NCI-H2107 (cell line): ENCODE results near the gene SYCN.

Experiments
- DNase-seq: peaks from one replicate; lab custom pipeline; 2025; lab: John Stamatoyannopoulos, UW

The SYCN gene

DNA sequence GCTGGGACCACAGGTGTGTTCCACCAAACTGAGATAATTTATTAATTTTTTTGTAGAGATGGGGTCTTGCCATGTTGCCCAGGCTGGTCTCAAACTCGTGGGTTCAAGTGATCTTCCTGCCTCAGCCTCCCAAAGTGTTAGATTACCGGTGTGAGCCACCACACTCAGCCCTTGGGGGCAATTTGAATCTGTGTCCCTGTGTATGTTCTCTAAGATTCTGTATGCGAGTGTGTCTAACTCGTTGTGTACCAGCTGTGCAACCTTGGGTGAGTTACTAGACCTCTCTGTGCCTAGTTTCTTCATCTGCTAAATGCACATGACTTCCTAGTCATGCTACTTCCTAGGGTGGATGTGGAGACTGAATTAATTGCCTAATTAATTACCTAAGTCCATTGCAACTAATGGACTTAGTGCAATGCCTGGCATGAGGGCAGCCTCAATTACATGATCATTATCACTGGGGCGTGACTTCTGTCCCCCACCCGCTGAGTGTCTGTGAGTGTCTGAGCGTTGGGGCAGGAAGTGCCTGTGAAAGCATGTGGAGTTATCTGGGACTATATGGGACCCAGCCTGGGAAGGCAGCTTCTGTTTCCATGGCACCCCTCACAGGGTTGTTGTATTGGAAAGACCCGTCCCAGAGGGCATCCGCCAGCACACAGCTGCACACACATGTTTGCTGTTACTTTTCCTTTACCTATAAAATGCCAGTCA, 9.1 kb downstream of the SYCN start:
- DNase-seq = no peak

- no peak for DNase-seq
Observed at GRCh38 chr19:39193803-39194202, 10.3 kb downstream of the SYCN start.

GRCh38 chr19:39192846-39193245, 11.2 kb downstream of the SYCN start:
- DNase-seq = no peak

- DNase-seq = no peak
Observed at GRCh38 chr19:39190768-39191167, 13.3 kb downstream of the SYCN start.

DNA sequence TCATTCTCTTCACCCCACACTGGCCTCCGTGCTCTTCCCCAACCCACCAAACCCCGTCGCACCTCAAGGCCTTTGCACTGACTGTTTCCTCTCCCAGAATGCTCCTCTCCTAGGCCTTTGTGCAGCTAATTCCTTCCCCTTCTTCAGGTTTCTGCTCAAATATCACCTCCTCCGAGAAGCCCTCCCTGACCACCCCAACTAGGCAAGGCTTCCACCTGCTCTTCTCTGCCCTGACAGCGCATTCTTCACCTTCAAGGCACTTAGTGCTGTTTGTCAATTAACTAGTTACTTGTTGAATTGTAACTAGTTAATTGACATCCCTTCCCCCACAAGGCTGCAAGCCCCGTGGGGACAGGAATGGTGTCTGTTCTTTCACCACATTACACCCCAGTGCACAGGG, 15.1 kb downstream of the SYCN start:
- no peak for DNase-seq

DNA sequence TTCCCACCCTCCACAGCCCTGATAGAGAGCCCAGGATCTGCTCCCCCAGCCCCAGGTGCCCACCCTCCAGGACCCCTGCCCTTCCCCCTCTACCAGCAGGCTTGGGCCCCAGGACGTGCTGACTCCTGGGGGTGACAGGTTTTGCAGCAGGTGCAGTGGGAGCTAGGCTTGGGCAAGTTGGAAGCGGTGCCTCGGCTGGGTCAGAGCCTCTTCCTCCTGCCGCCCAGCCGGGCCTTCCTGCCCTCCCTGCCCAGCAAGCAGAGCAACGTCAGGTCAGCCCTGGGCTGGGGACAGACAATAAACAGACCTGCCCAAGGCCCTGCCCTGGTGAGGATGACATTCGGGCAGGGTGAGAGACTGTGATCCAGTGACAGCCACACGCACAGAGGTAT, 16.5 kb downstream of the SYCN start:
- DNase-seq = no peak

- no peak for DNase-seq
Observed at GRCh38 chr19:39186391-39186790, 17.7 kb downstream of the SYCN start.

- no peak for DNase-seq
Observed at GRCh38 chr19:39183104-39183503, 21.0 kb downstream of the SYCN start.

- DNase-seq = no peak
Observed at GRCh38 chr19:39182174-39182505, 21.9 kb downstream of the SYCN start.

DNA sequence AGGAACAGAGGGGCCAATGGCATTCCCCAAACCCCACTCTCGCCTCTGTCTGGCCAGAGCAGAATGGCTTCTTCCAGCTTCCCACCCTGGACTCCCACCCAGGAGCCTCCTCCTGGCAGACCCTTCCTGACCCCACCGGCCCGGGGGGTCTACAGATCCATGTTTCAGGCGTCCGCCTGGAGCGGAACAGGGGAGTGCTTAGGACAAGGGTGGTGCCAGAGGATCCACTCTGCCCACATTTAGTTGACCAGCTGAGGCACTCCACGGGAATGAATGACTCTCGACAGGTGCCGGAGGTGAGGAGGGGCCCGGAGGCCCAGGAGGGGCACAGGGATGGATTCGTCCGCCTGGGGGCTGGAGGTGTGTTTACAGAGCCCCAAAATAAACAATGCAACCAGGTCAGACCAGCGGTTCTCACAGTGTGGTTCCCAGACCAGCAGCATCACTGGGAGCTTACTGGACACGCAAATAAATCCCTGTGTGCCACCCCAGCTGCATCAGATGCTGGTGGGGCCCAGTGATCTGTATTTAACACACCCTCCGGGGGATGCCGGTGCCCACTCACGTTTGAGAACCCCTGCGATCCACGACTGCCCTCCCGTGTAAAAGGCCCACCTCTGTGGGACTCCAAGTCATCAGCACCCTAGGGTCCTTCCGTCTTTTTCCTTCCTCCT, 22.4 kb downstream of the SYCN start:
- DNase-seq = no peak

- DNase-seq = no peak
Observed at GRCh38 chr19:39180749-39181148, 23.3 kb downstream of the SYCN start.

DNA sequence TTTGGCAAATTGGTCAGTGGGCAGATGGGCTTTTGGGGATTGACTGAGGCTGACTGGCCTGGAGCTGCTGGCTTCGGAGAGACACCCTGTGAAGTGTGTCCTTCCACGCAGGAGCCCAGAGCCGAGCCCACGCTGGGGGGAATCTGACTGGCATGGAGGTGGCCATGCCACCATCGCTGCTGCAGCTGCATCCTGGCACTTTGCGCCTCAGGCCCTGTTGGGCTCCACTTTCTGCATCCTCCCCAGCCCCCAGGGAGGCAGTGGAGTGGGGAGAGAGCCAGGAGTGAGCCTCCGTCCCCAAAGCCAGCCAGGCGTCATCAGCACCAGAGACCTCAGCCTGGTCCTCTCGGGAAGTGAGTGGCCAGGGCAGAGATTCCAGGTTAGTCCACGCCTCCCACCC, 24.3 kb downstream of the SYCN start:
- no peak for DNase-seq

DNA sequence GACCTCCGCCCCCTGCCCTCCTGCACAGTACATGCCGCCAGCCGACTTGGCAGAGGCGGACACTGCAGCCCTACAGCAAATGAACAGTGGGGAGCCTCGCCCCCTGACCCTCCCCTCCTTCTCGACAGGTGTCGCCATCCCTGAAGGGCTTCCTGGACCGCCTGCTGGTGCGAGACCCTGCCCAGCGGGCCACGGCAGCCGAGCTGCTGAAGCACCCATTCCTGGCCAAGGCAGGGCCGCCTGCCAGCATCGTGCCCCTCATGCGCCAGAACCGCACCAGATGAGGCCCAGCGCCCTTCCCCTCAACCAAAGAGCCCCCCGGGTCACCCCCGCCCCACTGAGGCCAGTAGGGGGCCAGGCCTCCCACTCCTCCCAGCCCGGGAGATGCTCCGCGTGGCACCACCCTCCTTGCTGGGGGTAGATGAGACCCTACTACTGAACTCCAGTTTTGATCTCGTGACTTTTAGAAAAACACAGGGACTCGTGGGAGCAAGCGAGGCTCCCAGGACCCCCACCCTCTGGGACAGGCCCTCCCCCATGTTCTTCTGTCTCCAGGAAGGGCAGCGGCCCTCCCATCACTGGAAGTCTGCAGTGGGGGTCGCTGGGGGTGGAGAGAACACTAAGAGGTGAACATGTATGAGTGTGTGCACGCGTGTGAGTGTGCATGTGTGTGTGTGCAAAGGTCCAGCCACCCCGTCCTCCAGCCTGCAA, 25.6 kb downstream of the SYCN start:
- DNase-seq = no peak

- DNase-seq = no peak
Observed at GRCh38 chr19:39177736-39178135, 26.3 kb downstream of the SYCN start.

- no peak for DNase-seq
Observed at GRCh38 chr19:39177110-39177699, 26.9 kb downstream of the SYCN start.

GRCh38 chr19:39175564-39175963, 28.5 kb downstream of the SYCN start:
- no peak for DNase-seq

- DNase-seq = no peak
Observed at GRCh38 chr19:39174558-39175544, 29.2 kb downstream of the SYCN start.

DNA sequence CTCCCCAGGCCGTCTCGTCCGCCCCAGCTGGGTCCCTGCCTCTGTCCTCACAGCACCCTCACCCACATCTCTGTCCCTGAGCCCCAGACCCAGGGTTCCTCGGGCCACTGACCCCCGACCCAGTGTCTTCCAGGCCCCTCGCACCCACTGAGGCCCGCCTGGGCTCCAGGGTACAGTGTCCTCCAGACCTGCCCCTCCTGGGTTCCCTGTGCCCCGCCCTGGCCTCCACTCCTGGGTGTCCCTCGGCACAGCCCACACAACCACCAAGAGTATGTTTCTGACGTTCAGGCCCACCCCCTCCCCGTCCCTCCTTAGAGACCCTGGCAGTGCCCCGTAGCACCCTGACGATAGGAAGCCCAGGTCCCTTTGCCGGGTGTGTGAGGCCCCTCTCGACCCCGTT, 29.9 kb downstream of the SYCN start:
- DNase-seq = no peak

- no peak for DNase-seq
Observed at GRCh38 chr19:39173502-39173991, 30.5 kb downstream of the SYCN start.

DNA sequence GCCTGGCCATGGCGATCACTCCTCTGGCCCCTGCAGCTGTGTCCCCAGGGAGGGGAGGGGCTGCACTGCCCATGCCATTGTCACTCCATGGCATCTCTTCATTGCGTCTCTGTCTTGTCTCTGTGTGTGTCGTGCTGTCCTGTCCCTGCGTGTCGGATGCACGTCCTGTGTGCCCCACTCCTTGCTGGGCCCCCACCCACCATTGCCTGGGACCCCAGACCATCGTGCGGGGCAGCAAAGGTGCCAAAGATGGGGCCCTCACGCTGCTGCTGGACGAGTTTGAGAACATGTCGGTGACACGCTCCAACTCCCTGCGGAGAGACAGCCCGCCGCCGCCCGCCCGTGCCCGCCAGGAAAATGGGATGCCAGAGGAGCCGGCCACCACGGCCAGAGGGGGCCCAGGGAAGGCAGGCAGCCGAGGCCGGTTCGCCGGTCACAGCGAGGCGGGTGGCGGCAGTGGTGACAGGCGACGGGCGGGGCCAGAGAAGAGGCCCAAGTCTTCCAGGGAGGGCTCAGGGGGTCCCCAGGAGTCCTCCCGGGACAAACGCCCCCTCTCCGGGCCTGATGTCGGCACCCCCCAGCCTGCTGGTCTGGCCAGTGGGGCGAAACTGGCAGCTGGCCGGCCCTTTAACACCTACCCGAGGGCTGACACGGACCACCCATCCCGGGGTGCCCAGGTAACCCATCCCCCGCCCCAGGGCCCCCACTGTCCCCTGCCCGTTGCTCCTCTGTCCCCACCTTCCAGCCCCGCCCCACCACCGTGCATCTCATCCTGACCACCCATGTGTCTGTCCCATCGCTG, 31.2 kb downstream of the SYCN start:
- no peak for DNase-seq
